ENCODE data around the gene IL3RA.
"Not testable (repeated sequence)": the region's sequence is repeated elsewhere in the genome, so short reads cannot be mapped to it uniquely, and the experiment has no call there.

Gene IL3RA

GRCh38 chrX:1336331-1336943 lies at the start of gene IL3RA:
IL3RA (plus strand) TSS chrX:1336785; CDS start chrX:1341766, 4,981 bp downstream.
- no peak for FAIRE-seq

- no peak for FAIRE-seq
Observed at GRCh38 chrX:1289535-1289934, 47.0 kb upstream of the IL3RA start.

GRCh38 chrX:1291110-1291740 lies 45.4 kb upstream of the IL3RA start:
- FAIRE-seq, result no peak

- no peak for FAIRE-seq
Observed at GRCh38 chrX:1292575-1293290, 43.9 kb upstream of the IL3RA start.

GRCh38 chrX:1294301-1295067 lies 42.1 kb upstream of the IL3RA start:
- no peak for FAIRE-seq

GRCh38 chrX:1295550-1295949 lies 41.0 kb upstream of the IL3RA start:
- no peak for FAIRE-seq

- not testable (repeated sequence) for FAIRE-seq
Observed at GRCh38 chrX:1297591-1297990, 39.0 kb upstream of the IL3RA start.

GRCh38 chrX:1300449-1300848 lies 36.1 kb upstream of the IL3RA start:
- no peak for FAIRE-seq

GRCh38 chrX:1305411-1305810 lies 31.2 kb upstream of the IL3RA start:
- FAIRE-seq, result no peak

- no peak for FAIRE-seq
Observed at GRCh38 chrX:1306909-1307625, 29.5 kb upstream of the IL3RA start.

- no peak for FAIRE-seq
Observed at GRCh38 chrX:1307626-1308340, 28.8 kb upstream of the IL3RA start.

GRCh38 chrX:1308476-1308875 lies 28.1 kb upstream of the IL3RA start:
- no peak for FAIRE-seq

- FAIRE-seq, result not testable (repeated sequence)
Observed at GRCh38 chrX:1308917-1309316, 27.7 kb upstream of the IL3RA start.

- FAIRE-seq, result no peak
Observed at GRCh38 chrX:1313788-1314187, 22.8 kb upstream of the IL3RA start.

GRCh38 chrX:1316527-1316926 lies 20.1 kb upstream of the IL3RA start:
- no peak for FAIRE-seq

- FAIRE-seq, result no peak
Observed at GRCh38 chrX:1321674-1322073, 14.9 kb upstream of the IL3RA start.

- no peak for FAIRE-seq
Observed at GRCh38 chrX:1322393-1322792, 14.2 kb upstream of the IL3RA start.

- FAIRE-seq, result no peak
Observed at GRCh38 chrX:1323315-1323714, 13.3 kb upstream of the IL3RA start.

GRCh38 chrX:1325515-1326116 lies 11.0 kb upstream of the IL3RA start:
- no peak for FAIRE-seq

- no peak for FAIRE-seq
Observed at GRCh38 chrX:1327651-1328304, 8.8 kb upstream of the IL3RA start.

- FAIRE-seq, result no peak
Observed at GRCh38 chrX:1330605-1331004, 6.0 kb upstream of the IL3RA start.

Data from A204.1 (cell line).